ENCODE measurements around the gene KRTAP10-10. TPM values are rescaled to one million over a fixed set of nuclear protein-coding genes. Genes with fewer than 3 reads are reported as not detected.
"Not testable (repeated sequence)": the region's sequence is repeated elsewhere in the genome, so short reads cannot be mapped to it uniquely, and the experiment has no call there.

Gene KRTAP10-10
- total and polyA plus RNA-seq, 2 experiments from 2014 or later = not detected

- Histone ChIP-seq H3K4me2 (no peak within 1 kb of the TSS), H3K27me3 (no peaks in the 10 kb centered on the region), H3K27ac (no peak within 1 kb of the TSS), H3K9me2 (replicated peaks; ENCODE audit: insufficient read depth) (no peaks in the 10 kb centered on the region), H3K9me3 (ENCODE audit: low read depth) (no peaks in the 10 kb centered on the region), H3K4me1 (ENCODE audit: insufficient read depth) (no peaks in the 10 kb centered on the region), H3K4me3 (no peak within 1 kb of the TSS), H3K36me3 (replicated peaks; ENCODE audit: insufficient read depth, low read depth) (no peaks in the 10 kb centered on the region), H2AFZ (no peak within 1 kb of the TSS), H3K79me2 (no peaks in the 10 kb centered on the region), H4K20me1 (ENCODE audit: insufficient read depth, poor library complexity, severe bottlenecking) (no peaks in the 10 kb centered on the region)
- WGBS (ENCODE audit: low lambda C conversion rate, missing lambda C conversion rate) = 85% methylated on average over 26 of the region's 26 CpGs
- no peak for DNase-seq (ENCODE audit: low spot score)
- no peak for TF ChIP-seq EZH2phosphoT487 (IDR thresholded peaks at IDR 0.05; ENCODE audit: low read depth, severe bottlenecking, unreplicated experiment)
- TF ChIP-seq CTCF (IDR thresholded peaks at IDR 0.05; ENCODE audit: poor library complexity) = no peak
- TF ChIP-seq EZH2 (IDR thresholded peaks at IDR 0.05; ENCODE audit: borderline replicate concordance) = no peak
Observed at GRCh38 chr21:44657635-44658540, 20.7 kb downstream of the KRTAP10-10 start, which contains the start of gene KRTAP12-3. Gene KRTAP12-3, plus strand, starts transcription at chr21:44657932. Its CDS starts 48 bp downstream, at chr21:44657980.

GRCh38 chr21:44658541-44658910, 21.4 kb downstream of the KRTAP10-10 start:
- TF ChIP-seq EZH2 (IDR thresholded peaks at IDR 0.05; ENCODE audit: borderline replicate concordance) (no peak), CTCF (IDR thresholded peaks at IDR 0.05; ENCODE audit: poor library complexity) (no peak), EZH2phosphoT487 (IDR thresholded peaks at IDR 0.05; ENCODE audit: low read depth, severe bottlenecking, unreplicated experiment) (no peak)
- H3K9me3 ChIP-seq (ENCODE audit: low read depth) = no peaks in the 10 kb centered on the region
- WGBS (ENCODE audit: low lambda C conversion rate, missing lambda C conversion rate) = 95% methylated on average over 5 of the region's 5 CpGs
- no peaks in the 10 kb centered on the region for H3K36me3 ChIP-seq (replicated peaks; ENCODE audit: insufficient read depth, low read depth)
- H3K4me1 ChIP-seq (ENCODE audit: insufficient read depth) = no peaks in the 10 kb centered on the region
- H3K4me3 ChIP-seq = no peak overlapping the region
- no peaks in the 10 kb centered on the region for H3K79me2 ChIP-seq
- no peak for DNase-seq (ENCODE audit: low spot score)
- no peak overlapping the region for H3K27ac ChIP-seq
- no peak overlapping the region for H3K4me2 ChIP-seq
- no peaks in the 10 kb centered on the region for H3K9me2 ChIP-seq (replicated peaks; ENCODE audit: insufficient read depth)
- H2AFZ ChIP-seq = no peak overlapping the region
- H3K27me3 ChIP-seq = no peaks in the 10 kb centered on the region
- H4K20me1 ChIP-seq (ENCODE audit: insufficient read depth, poor library complexity, severe bottlenecking) = no peaks in the 10 kb centered on the region

GRCh38 chr21:44658913-44659595, 21.9 kb downstream of the KRTAP10-10 start:
- H3K9me3 ChIP-seq (ENCODE audit: low read depth) = no peaks in the 10 kb centered on the region
- no peaks in the 10 kb centered on the region for H3K9me2 ChIP-seq (replicated peaks; ENCODE audit: insufficient read depth)
- H3K4me2 ChIP-seq = no peak overlapping the region
- TF ChIP-seq EZH2phosphoT487 (IDR thresholded peaks at IDR 0.05; ENCODE audit: low read depth, severe bottlenecking, unreplicated experiment) (no peak), CTCF (IDR thresholded peaks at IDR 0.05; ENCODE audit: poor library complexity) (no peak), EZH2 (IDR thresholded peaks at IDR 0.05; ENCODE audit: borderline replicate concordance) (no peak)
- WGBS (ENCODE audit: low lambda C conversion rate, missing lambda C conversion rate) = 71% methylated on average over 11 of the region's 11 CpGs
- no peaks in the 10 kb centered on the region for H4K20me1 ChIP-seq (ENCODE audit: insufficient read depth, poor library complexity, severe bottlenecking)
- DNase-seq (ENCODE audit: low spot score) = no peak
- no peaks in the 10 kb centered on the region for H3K27me3 ChIP-seq
- H3K79me2 ChIP-seq = no peaks in the 10 kb centered on the region
- H3K36me3 ChIP-seq (replicated peaks; ENCODE audit: insufficient read depth, low read depth) = no peaks in the 10 kb centered on the region
- H3K4me3 ChIP-seq = no peak overlapping the region
- no peak overlapping the region for H3K27ac ChIP-seq
- H3K4me1 ChIP-seq (ENCODE audit: insufficient read depth) = no peaks in the 10 kb centered on the region
- no peak overlapping the region for H2AFZ ChIP-seq

GRCh38 chr21:44661567-44661966, 24.4 kb downstream of the KRTAP10-10 start:
- H4K20me1 ChIP-seq (ENCODE audit: insufficient read depth, poor library complexity, severe bottlenecking); H3K4me3 ChIP-seq; DNase-seq (ENCODE audit: low spot score); H3K9me2 ChIP-seq (replicated peaks; ENCODE audit: insufficient read depth); H3K27me3 ChIP-seq; H3K27ac ChIP-seq; H3K4me2 ChIP-seq; H3K36me3 ChIP-seq (replicated peaks; ENCODE audit: insufficient read depth, low read depth); H2AFZ ChIP-seq; H3K79me2 ChIP-seq; H3K9me3 ChIP-seq (ENCODE audit: low read depth); H3K4me1 ChIP-seq (ENCODE audit: insufficient read depth): not testable (repeated sequence)
- 72% methylated on average over 7 of the region's 7 CpGs for WGBS (ENCODE audit: low lambda C conversion rate, missing lambda C conversion rate)

All from hepatocyte (in vitro differentiated cells).